Adrenal gland (tissue), 12 donors: ENCODE results near the gene BOD1L1. TPM values are rescaled to one million over a fixed set of nuclear protein-coding genes. Genes with fewer than 3 reads are reported as not detected.
"Not testable (repeated sequence)": the region's sequence is repeated elsewhere in the genome, so short reads cannot be mapped to it uniquely, and the experiment has no call there.

Source experiments
- DNase-seq, 7 donors: peaks; one replicate each; pipeline ENCODE4 v3.0.0-alpha.2; 2019 to 2020
- H3K27ac ChIP-seq, 5 donors: fragments of 200-600 bp; sonication (generic) in 4 of 5; 1 replicate in 3 of 5; 2 replicates in 2 of 5; pipeline versions ENCODE4 v1.5.1 to v1.8.0; 2016 to 2020; ENCODE audit warnings: mild to moderate bottlenecking in 1 of 5
- H3K27me3 ChIP-seq: fragments of 200-600 bp; 2 replicates; pipeline ENCODE4 v1.8.0; 2021
- H3K36me3 ChIP-seq, 2 donors: fragments of 200-600 bp; replicated peaks in 1 of 2; 1 replicate in 1 of 2; 2 replicates in 1 of 2; pipeline versions ENCODE4 v1.5.1 to v1.8.0; 2018 to 2022
- H3K4me1 ChIP-seq, 2 donors: fragments of 200-600 bp; replicated peaks in 1 of 2; 1 replicate in 1 of 2; 2 replicates in 1 of 2; pipeline versions ENCODE4 v1.5.1 to v1.8.0; 2018 to 2021
- H3K4me3 ChIP-seq, 4 donors: fragments of 200-600 bp; sonication (generic) in 3 of 4; one replicate each; pipeline ENCODE4 v1.5.1; 2016 to 2018
- H3K9me3 ChIP-seq, 3 donors: fragments of 200-600 bp; sonication (generic) in 1 of 3; replicated peaks in 1 of 3; 1 replicate in 2 of 3; 2 replicates in 1 of 3; pipeline versions ENCODE4 v1.5.1 to v1.8.0; 2016 to 2021
- CTCF ChIP-seq, 6 experiments: fragments of 450-650 bp in 4 of 6; fragments of 200-600 bp in 2 of 6; sonication (generic) in 1 of 6; IDR thresholded peaks; 1 replicate in 5 of 6; 2 replicates in 1 of 6; pipeline versions ENCODE4 v1.5.1 to v1.8.0; 2016 to 2021; ENCODE audit warnings: antibody characterized with exemption in 6 of 6, mild to moderate bottlenecking in 2 of 6, moderate library complexity in 1 of 6
- POLR2A ChIP-seq, 2 donors: fragments of 450-650 bp; IDR thresholded peaks; one replicate each; pipeline ENCODE4 v1.6.1; 2017; ENCODE audit warnings: antibody characterized with exemption in 2 of 2, mild to moderate bottlenecking in 2 of 2, moderate library complexity in 1 of 2
- WGBS, 4 donors: extraction: QIAGEN DNeasy Blood & Tissue Kit in 2 of 4; methylation state at CpG; one replicate each; pipeline versions ENCODE4 v1.1.5 to v1.1.7; 2013 to 2017; 5-methylcytosine and 5-hydroxymethylcytosine counted together
- intact Hi-C, 2 donors: fragments of 100-400 bp; cut with DNase I; formaldehyde crosslinking; loops; one replicate each; pipeline versions ENCODE4 v1.14.1 to v1.15.0; 2022 to 2023
- polyA plus RNA-seq, 3 donors: library from polyadenylated mRNA; stranded (reverse); fragments of 200-250 nt in 2 of 3; fragments of 350-450 nt in 1 of 3; fragmentation: Illumina TruSeq in 1 of 3; extraction: RNeasy Lipid Tissue Mini Kit (QIAGEN cat#74804) in 1 of 3; gene quantifications; one replicate each; pipeline ENCODE4 v1.2.3, GENCODE V29; 2013 to 2014
- total RNA-seq, 9 donors: library from RNA; depleted of rRNA in 4 of 9; stranded (reverse); fragments of >200 nt in 4 of 9; fragments of 120-200 nt in 1 of 9; fragmentation: NEBNext Ultra II Directional in 1 of 9; extraction: Animal tissue kit (Norgen Biotek cat#: 25700) in 1 of 9; gene quantifications; one replicate each; pipeline versions ENCODE4 v1.1.0 to v1.2.4, GENCODE V29; 2013 to 2023
- donor health status: healthy with polysubstance abuse.
- donor health status: Bipolar disorder and iron deficiency.
- donor health status: DM: yes; HTN: yes; CAD: no.
- donor health status: DM: no; HTN: no; CAD: no.
- donor health status: DM: no; HTN: no; CAD: no.
- donor health status: DM: yes; HTN: yes; CAD: no.

BOD1L1 gene
- total and polyA plus RNA-seq, 12 donors, result 7.4 to 31.0 (median 20.7) TPM

DNA sequence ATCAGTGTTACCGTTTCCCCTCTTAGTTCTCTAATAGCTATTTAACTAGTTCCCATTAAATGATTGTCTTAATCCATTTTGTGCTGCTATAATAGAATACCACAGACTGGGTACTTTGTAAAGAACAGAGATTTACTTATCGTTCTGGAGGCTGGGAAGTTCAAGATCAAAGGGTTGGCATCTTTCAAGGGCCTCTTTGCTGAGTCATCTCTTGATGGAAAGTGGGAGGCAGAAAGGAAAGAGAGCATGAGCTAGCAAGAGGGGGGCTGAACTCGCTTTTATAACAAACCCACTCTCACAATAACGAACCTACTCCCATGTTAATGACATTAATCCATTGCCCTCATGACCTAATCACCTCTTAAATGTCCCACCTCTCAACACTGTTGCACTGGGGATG lies 65.9 kb downstream of the BOD1L1 start:
- H3K27me3 ChIP-seq, result no peaks in the 10 kb centered on the region
- H3K27ac ChIP-seq, result no peak overlapping the region
- H3K36me3 ChIP-seq, result no peaks in the 10 kb centered on the region
- no peaks in the 10 kb centered on the region for H3K4me1 ChIP-seq
- TF ChIP-seq CTCF (IDR thresholded peaks at IDR 0.05) (no peak), POLR2A (IDR thresholded peaks at IDR 0.05) (no peak)
- WGBS, 4 donors, result 52 to 60% (median 56%) methylated on average over 4 of the region's 4 CpGs
- no peak for DNase-seq
- H3K9me3 ChIP-seq, result no peaks in the 10 kb centered on the region
- H3K4me3 ChIP-seq, result no peak overlapping the region
- intact Hi-C loops, result no loop called here

GRCh38 chr4:13560111-13560510 lies 67.4 kb downstream of the BOD1L1 start:
- H3K4me3 ChIP-seq, H3K4me1 ChIP-seq, H3K27me3 ChIP-seq, DNase-seq, H3K36me3 ChIP-seq, H3K9me3 ChIP-seq, H3K27ac ChIP-seq, intact Hi-C loops: not testable (repeated sequence)
- WGBS, 4 donors, result 55 to 75% (median 70%) methylated on average over 5 of the region's 5 CpGs

DNA sequence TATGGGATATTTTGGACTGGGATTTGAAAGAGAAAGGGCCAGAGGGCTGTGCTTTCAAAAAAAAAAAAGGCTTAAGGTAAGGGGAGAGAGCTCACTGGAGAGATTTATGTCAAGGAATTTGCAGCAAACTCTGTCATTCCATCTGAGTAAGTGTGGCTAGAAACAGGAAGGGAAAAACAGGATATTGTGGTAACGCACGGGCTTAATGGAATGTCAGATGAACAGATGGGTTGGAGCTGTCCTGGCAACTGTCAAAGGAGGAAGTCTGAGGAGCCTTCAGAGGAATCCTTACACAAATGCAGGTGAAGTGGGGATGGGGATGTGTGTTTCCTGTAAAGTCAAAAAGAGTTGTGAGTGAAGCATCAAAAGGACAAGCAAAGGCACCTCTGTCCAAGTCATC lies 68.1 kb downstream of the BOD1L1 start:
- Histone ChIP-seq H3K4me1 (no peaks in the 10 kb centered on the region), H3K36me3 (no peaks in the 10 kb centered on the region), H3K27me3 (no peaks in the 10 kb centered on the region), H3K9me3 (no peaks in the 10 kb centered on the region), H3K27ac (no peak overlapping the region), H3K4me3 (no peak overlapping the region)
- intact Hi-C loops, result loop anchor here in 1 of 2 donors (10.0 kb wide), 1 partner anchor 825 kb away; no protein-coding TSS in a partner anchor
- TF ChIP-seq CTCF (IDR thresholded peaks at IDR 0.05) (no peak), POLR2A (IDR thresholded peaks at IDR 0.05) (no peak)
- 41 to 55% (median 46%) methylated on average over 2 of the region's 2 CpGs for WGBS, 4 donors
- no peak for DNase-seq

DNA sequence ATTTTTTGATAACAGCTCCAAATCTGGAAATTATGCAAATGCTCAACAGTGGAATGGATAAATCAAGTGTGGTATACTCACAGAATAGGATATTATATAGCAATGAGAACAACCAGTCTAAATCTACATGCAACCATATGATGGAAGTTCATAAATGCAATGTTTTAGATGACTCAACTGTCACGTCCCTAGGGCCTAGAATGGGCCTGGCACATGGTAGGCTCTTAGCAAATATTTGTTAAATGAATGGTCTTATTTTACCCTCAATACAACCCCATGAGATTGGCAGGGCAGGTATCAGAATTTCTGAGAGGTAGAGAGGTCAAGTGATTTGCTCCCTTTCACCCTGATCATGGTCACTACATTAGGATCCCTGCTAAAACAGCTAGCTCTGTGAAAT lies 68.6 kb downstream of the BOD1L1 start:
- Histone ChIP-seq H3K4me1 (no peaks in the 10 kb centered on the region), H3K9me3 (no peaks in the 10 kb centered on the region), H3K27me3 (no peaks in the 10 kb centered on the region), H3K36me3 (no peaks in the 10 kb centered on the region), H3K27ac (no peak overlapping the region), H3K4me3 (no peak overlapping the region)
- no peak for TF ChIP-seq POLR2A (IDR thresholded peaks at IDR 0.05)
- no peak for TF ChIP-seq CTCF (IDR thresholded peaks at IDR 0.05)
- intact Hi-C loops, result loop anchor here in 1 of 2 donors (10.0 kb wide), 1 partner anchor 824 kb away; no protein-coding TSS in a partner anchor
- DNase-seq, result no peak
- WGBS, 4 donors, result 71 to 86% (median 76%) methylated on average over 1 of the region's 1 CpG

GRCh38 chr4:13555325-13555724 lies 72.2 kb downstream of the BOD1L1 start:
- Histone ChIP-seq H3K27me3 (peaks cover 8% of the 10 kb centered on the region), H3K9me3 (no peaks in the 10 kb centered on the region), H3K4me3 (no peak overlapping the region), H3K36me3 (no peaks in the 10 kb centered on the region), H3K27ac (no peak overlapping the region), H3K4me1 (no peaks in the 10 kb centered on the region)
- WGBS, 4 donors, result 67 to 80% (median 77%) methylated on average over 2 of the region's 2 CpGs
- TF ChIP-seq CTCF (IDR thresholded peaks at IDR 0.05), result no peak
- no peak for TF ChIP-seq POLR2A (IDR thresholded peaks at IDR 0.05)
- no peak for DNase-seq
- intact Hi-C loops, result loop anchor here in 1 of 2 donors (10.0 kb wide), 1 partner anchor 821 kb away; no protein-coding TSS in a partner anchor
